Mucosa of descending colon (tissue), 3 donors: ENCODE results near the gene ZNF335. TPM values are rescaled to one million over a fixed set of nuclear protein-coding genes. Genes with fewer than 3 reads are reported as not detected.

ENCODE experiments used
- ATAC-seq: fragments of 200-7000 bp; cut with Tn5 transposase; one replicate; pipeline ENCODE4 v1.9.1; 2020; ENCODE audit warnings: mild to moderate bottlenecking, moderate library complexity
- DNase-seq, 3 donors: peaks; one replicate each; pipeline ENCODE4 v3.0.0-alpha.2; 2020
- H3K36me3 ChIP-seq: fragments of 200-600 bp; one replicate; pipeline ENCODE4 v1.8.0; 2021; ENCODE audit warnings: low read depth, mild to moderate bottlenecking
- H3K4me1 ChIP-seq: fragments of 200-600 bp; one replicate; pipeline ENCODE4 v1.8.0; 2021; ENCODE audit warnings: low read depth, mild to moderate bottlenecking
- H3K4me3 ChIP-seq: fragments of 200-600 bp; one replicate; pipeline ENCODE4 v1.8.0; 2021; ENCODE audit warnings: mild to moderate bottlenecking
- H3K9me3 ChIP-seq: fragments of 200-600 bp; one replicate; pipeline ENCODE4 v1.8.0; 2021; ENCODE audit warnings: mild to moderate bottlenecking
- CTCF ChIP-seq: fragments of 200-600 bp; IDR thresholded peaks from one replicate; pipeline ENCODE4 v1.8.0; 2022; ENCODE audit warnings: antibody characterized with exemption, mild to moderate bottlenecking
- intact Hi-C, 2 donors: fragments of 100-400 bp; cut with DNase I in 1 of 2; cut with micrococcal nuclease in 1 of 2; formaldehyde crosslinking; loops; one replicate each; pipeline versions ENCODE4 v1.11.0 to v1.11.1; 2022; cut with DNase I, micrococcal nuclease
- total RNA-seq, 3 donors: library from RNA; stranded (reverse); fragmentation: NEBNext Ultra II Directional in 2 of 3; extraction: Animal tissue kit (Norgen Biotek cat#: 25700) in 2 of 3; gene quantifications; one replicate each; pipeline versions ENCODE4 v1.2.1 to v1.2.4, GENCODE V29; 2021 to 2023
- donor health status: DM: no; HTN: no; CAD: no; lungs with moderate emphysema.
- donor health status: DM: no; HTN: no; CAD: no.
- donor health status: DM: no; HTN: yes; CAD: no.

Gene ZNF335
- total RNA-seq, 3 donors from 2014 or later, result 19.1 to 22.7 (median 20.1) TPM

- intact Hi-C loops, result no loop called here
- Histone ChIP-seq H3K4me1 (peaks cover 8% of the 10 kb centered on the region), H3K36me3 (no peaks in the 10 kb centered on the region), H3K9me3 (no peaks in the 10 kb centered on the region), H3K4me3 (no peak overlapping the region)
- no peak for TF ChIP-seq CTCF
- ATAC-seq, result no peak
- DNase-seq, result no peak
Observed at GRCh38 chr20:46014517-46015396, 42.8 kb upstream of the ZNF335 start.

- TF ChIP-seq CTCF, result peak; percentile 64
- no peak overlapping the region for H3K4me3 ChIP-seq
- ATAC-seq (peak; percentile 90), DNase-seq (peak; percentile 61 to 76 (median 71))
- H3K9me3 ChIP-seq, result no peaks in the 10 kb centered on the region
- no peaks in the 10 kb centered on the region for H3K36me3 ChIP-seq
- H3K4me1 ChIP-seq, result peaks cover 8% of the 10 kb centered on the region
- intact Hi-C loops, result no loop called here
Observed at GRCh38 chr20:46013829-46014516, 42.0 kb upstream of the ZNF335 start.

- Histone ChIP-seq H3K9me3 (no peaks in the 10 kb centered on the region), H3K4me1 (peaks cover 8% of the 10 kb centered on the region), H3K36me3 (no peaks in the 10 kb centered on the region), H3K4me3 (no peak overlapping the region)
- intact Hi-C loops, result no loop called here
- no peak for DNase-seq
- no peak for TF ChIP-seq CTCF
- ATAC-seq, result no peak
Observed at GRCh38 chr20:46013322-46013828, 41.4 kb upstream of the ZNF335 start.

- no peak for DNase-seq
- peaks cover 8% of the 10 kb centered on the region for H3K4me1 ChIP-seq
- no peak overlapping the region for H3K4me3 ChIP-seq
- TF ChIP-seq CTCF, result no peak
- no peaks in the 10 kb centered on the region for H3K9me3 ChIP-seq
- no peak for ATAC-seq
- intact Hi-C loops, result no loop called here
- H3K36me3 ChIP-seq, result no peaks in the 10 kb centered on the region
Observed at GRCh38 chr20:46012921-46013320, 40.9 kb upstream of the ZNF335 start.

- Histone ChIP-seq H3K36me3 (no peaks in the 10 kb centered on the region), H3K9me3 (no peaks in the 10 kb centered on the region), H3K4me3 (no peak overlapping the region), H3K4me1 (peaks cover 8% of the 10 kb centered on the region)
- intact Hi-C loops, result no loop called here
- peak; percentile 57 for ATAC-seq
- DNase-seq, result peak; percentile 62 to 87 (median 62)
- TF ChIP-seq CTCF, result no peak
Observed at GRCh38 chr20:46011631-46012482, 39.9 kb upstream of the ZNF335 start.
